ENCODE results near the gene PPP2R1B. TPM values are rescaled to one million over a fixed set of nuclear protein-coding genes. Genes with fewer than 3 reads are reported as not detected.
A peak's percentile ranks its signal among the peaks of the same experiment; 100 is the strongest.

PPP2R1B gene
- total and polyA plus RNA-seq, 2 experiments from 2014 or later: 13.2 to 14.4 TPM

GRCh38 chr11:111730871-111731591 is 35.2 kb downstream of the PPP2R1B start:
- peaks cover 43% of the 10 kb centered on the region for H3K4me1 ChIP-seq (ENCODE audit: low read depth)
- no peaks in the 10 kb centered on the region for H3K9me3 ChIP-seq (ENCODE audit: low read depth)
- H3K4me3 ChIP-seq: no peak overlapping the region
- DNase-seq (ENCODE audit: low read depth in 1 of 2, low spot score in 1 of 2): no peak
- peak overlapping the region; percentile 91 for H3K27ac ChIP-seq
- no peaks in the 10 kb centered on the region for H3K36me3 ChIP-seq
- no peaks in the 10 kb centered on the region for H3K27me3 ChIP-seq
- no peak for TF ChIP-seq CTCF (IDR thresholded peaks at IDR 0.05; ENCODE audit: low read depth, low read length)

GRCh38 chr11:111729831-111730311 is 36.3 kb downstream of the PPP2R1B start:
- H3K9me3 ChIP-seq (ENCODE audit: low read depth): no peaks in the 10 kb centered on the region
- H3K27me3 ChIP-seq: no peaks in the 10 kb centered on the region
- H3K36me3 ChIP-seq: no peaks in the 10 kb centered on the region
- H3K4me1 ChIP-seq (ENCODE audit: low read depth): peaks cover 31% of the 10 kb centered on the region
- H3K27ac ChIP-seq: peak overlapping the region; percentile 91
- no peak for TF ChIP-seq CTCF (IDR thresholded peaks at IDR 0.05; ENCODE audit: low read depth, low read length)
- DNase-seq (ENCODE audit: low read depth in 1 of 2, low spot score in 1 of 2): peak; percentile 46 to 57
- H3K4me3 ChIP-seq: no peak overlapping the region

GRCh38 chr11:111729071-111729830 is 36.9 kb downstream of the PPP2R1B start:
- no peak overlapping the region for H3K4me3 ChIP-seq
- H3K27me3 ChIP-seq: no peaks in the 10 kb centered on the region
- H3K4me1 ChIP-seq (ENCODE audit: low read depth): peaks cover 30% of the 10 kb centered on the region
- H3K9me3 ChIP-seq (ENCODE audit: low read depth): no peaks in the 10 kb centered on the region
- no peak for TF ChIP-seq CTCF (IDR thresholded peaks at IDR 0.05; ENCODE audit: low read depth, low read length)
- peaks cover 5% of the 10 kb centered on the region for H3K36me3 ChIP-seq
- peak overlapping the region; percentile 91 for H3K27ac ChIP-seq
- no peak for DNase-seq (ENCODE audit: low read depth in 1 of 2, low spot score in 1 of 2)

GRCh38 chr11:111727431-111727830 is 38.8 kb downstream of the PPP2R1B start:
- no peaks in the 10 kb centered on the region for H3K9me3 ChIP-seq (ENCODE audit: low read depth)
- H3K36me3 ChIP-seq: peaks cover 19% of the 10 kb centered on the region
- no peak overlapping the region for H3K27ac ChIP-seq
- no peak for DNase-seq (ENCODE audit: low read depth in 1 of 2, low spot score in 1 of 2)
- H3K4me1 ChIP-seq (ENCODE audit: low read depth): peaks cover 25% of the 10 kb centered on the region
- no peak overlapping the region for H3K4me3 ChIP-seq
- no peak for TF ChIP-seq CTCF (IDR thresholded peaks at IDR 0.05; ENCODE audit: low read depth, low read length)
- no peaks in the 10 kb centered on the region for H3K27me3 ChIP-seq

GRCh38 chr11:111726301-111726713 is 39.9 kb downstream of the PPP2R1B start:
- no peak for TF ChIP-seq CTCF (IDR thresholded peaks at IDR 0.05; ENCODE audit: low read depth, low read length)
- H3K27me3 ChIP-seq: no peaks in the 10 kb centered on the region
- peaks cover 24% of the 10 kb centered on the region for H3K36me3 ChIP-seq
- no peak overlapping the region for H3K4me3 ChIP-seq
- H3K9me3 ChIP-seq (ENCODE audit: low read depth): no peaks in the 10 kb centered on the region
- H3K4me1 ChIP-seq (ENCODE audit: low read depth): peaks cover 29% of the 10 kb centered on the region
- H3K27ac ChIP-seq: no peak overlapping the region
- DNase-seq (ENCODE audit: low read depth in 1 of 2, low spot score in 1 of 2): no peak
